Activated CD8-positive, alpha-beta memory T cell treated with anti-CD3 and anti-CD28 coated beads for 36 hours (primary cell): ENCODE results near the gene TBX21. TPM values are rescaled to one million over a fixed set of nuclear protein-coding genes. Genes with fewer than 3 reads are reported as not detected.

Experiments used
- CTCF ChIA-PET: fragments of 350-600 bp; sonication (Branson Sonifier 250); formaldehyde crosslinking; loops from one replicate; lab custom pipeline; 2021; ENCODE audit warnings: antibody characterized with exemption; lab: Charles Lee
- POLR2A ChIA-PET: fragments of 350-600 bp; sonication (Branson Sonifier 250); formaldehyde crosslinking; loops from one replicate; lab custom pipeline; 2021; ENCODE audit warnings: antibody characterized with exemption; lab: Charles Lee
- total RNA-seq, 2 experiments: library from RNA; stranded (reverse); gene quantifications; one replicate each; pipeline ENCODE4 v1.2.3, GENCODE V29; 2021

Gene TBX21
- total RNA-seq, 2 experiments from 2014 or later: 53.7 to 54.7 TPM

- CTCF ChIA-PET: interaction anchor here (0.6 to 10.8 kb wide), 6 partner anchors 12 to 188 kb away, joined by 3 to 175 read pairs (median 10); partner anchors contain the start of genes KPNB1 and TBX21
Observed at GRCh38 chr17:47719411-47720152, 13.5 kb upstream of the TBX21 start.

DNA sequence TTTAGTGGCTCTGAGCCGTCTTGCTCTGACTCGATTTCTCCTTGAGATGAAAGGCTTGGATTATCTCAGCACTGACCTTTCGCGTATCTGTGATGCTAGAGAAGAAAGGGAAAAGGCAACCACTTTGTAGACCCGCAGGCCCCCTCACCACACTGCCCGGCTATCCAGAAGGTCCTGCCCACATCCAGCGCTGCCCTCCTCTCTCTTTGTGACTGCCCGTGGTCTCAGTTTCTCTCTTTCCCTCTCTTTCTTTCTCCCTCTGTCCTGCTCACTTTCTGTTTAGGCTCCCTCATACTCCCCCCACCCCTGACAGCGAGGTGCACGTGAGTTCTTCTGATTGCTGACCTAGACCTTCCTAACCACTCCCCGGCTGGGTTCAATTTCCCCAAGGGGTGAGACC is 12.8 kb upstream of the TBX21 start:
- CTCF ChIA-PET: interaction anchor here (2.1 to 10.8 kb wide), 3 partner anchors 16 to 70 kb away, joined by 6 to 175 read pairs (median 13); partner anchors contain the start of gene KPNB1
- POLR2A ChIA-PET: interaction anchor here (1.1 to 2.4 kb wide), 3 partner anchors 12 to 111 kb away, joined by 4 to 19 read pairs (median 16); partner anchors contain the start of genes KPNB1, LRRC46, MRPL10 and TBX21

More at GRCh38 chr17:47719411-47720152, 13.5 kb upstream of the TBX21 start:
- POLR2A ChIA-PET: interaction anchor here (1.0 to 2.4 kb wide), 7 partner anchors 13 to 112 kb away, joined by 3 to 19 read pairs (median 8); partner anchors contain the start of genes KPNB1, LRRC46, MRPL10 and TBX21

GRCh38 chr17:47720754-47721533 is 12.1 kb upstream of the TBX21 start:
- CTCF ChIA-PET: interaction anchor here (0.8 to 2.1 kb wide), 7 partner anchors 9 to 69 kb away, joined by 3 to 15 read pairs (median 3); partner anchors contain the start of gene TBX21
- POLR2A ChIA-PET: interaction anchor here (0.6 to 2.0 kb wide), 5 partner anchors 12 to 58 kb away, joined by 5 to 14 read pairs (median 6); partner anchors contain the start of gene TBX21

- ChIA-PET CTCF (interaction anchor here (0.8 to 2.1 kb wide), 9 partner anchors 10 to 68 kb away, joined by 3 to 15 read pairs (median 3); partner anchors contain the start of gene TBX21), POLR2A (interaction anchor here (1.3 to 2.0 kb wide), 3 partner anchors 11 to 16 kb away, joined by 5 to 14 read pairs (median 6); partner anchors contain the start of gene TBX21)
Observed at GRCh38 chr17:47721725-47722124, 11.3 kb upstream of the TBX21 start.

- ChIA-PET POLR2A (no interaction called here), CTCF (interaction anchor here (0.6 to 2.4 kb wide), 5 partner anchors 9 to 60 kb away, joined by 3 to 8 read pairs (median 4); no protein-coding TSS in a partner anchor)
Observed at GRCh38 chr17:47724705-47725104, 8.3 kb upstream of the TBX21 start.

DNA sequence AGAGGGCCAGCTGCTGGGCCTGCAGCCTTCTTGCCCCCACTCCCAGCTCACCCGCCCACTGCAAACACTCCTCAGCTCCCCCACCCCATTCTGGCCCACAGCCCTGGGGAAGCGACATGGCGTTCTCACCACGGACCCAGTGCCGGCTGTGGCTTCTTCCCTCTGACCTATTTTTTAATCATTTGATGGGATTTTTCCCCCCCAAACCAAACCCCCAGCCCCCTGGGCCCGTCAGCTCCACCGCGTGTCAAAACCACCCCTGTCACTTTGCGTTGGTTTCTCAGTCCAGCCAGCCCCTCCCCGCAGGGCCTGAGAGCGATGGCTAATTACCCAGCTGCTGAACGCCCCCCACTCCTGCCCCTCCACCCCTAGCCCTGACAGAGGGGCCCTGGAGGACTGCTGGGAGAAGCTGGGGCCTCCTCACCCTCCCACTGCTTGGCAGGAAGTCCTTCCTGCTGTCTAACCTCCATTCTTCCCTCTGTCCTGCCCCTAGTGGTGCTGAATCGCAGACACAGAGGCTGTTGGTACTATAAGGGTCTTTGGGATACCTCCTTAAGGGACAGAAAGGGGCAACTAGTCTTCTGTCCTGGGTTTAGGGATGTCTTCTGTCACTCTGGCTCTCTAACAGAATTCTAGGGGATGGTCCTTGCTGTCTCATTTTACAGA is 7.5 kb upstream of the TBX21 start:
- CTCF ChIA-PET: interaction anchor here (0.6 to 2.4 kb wide), 5 partner anchors 9 to 31 kb away, joined by 3 to 8 read pairs (median 4); no protein-coding TSS in a partner anchor

GRCh38 chr17:47726796-47727703 is 6.0 kb upstream of the TBX21 start:
- ChIA-PET POLR2A (interaction anchor here (0.6 to 0.7 kb wide), 2 partner anchors 26 to 117 kb away, joined by 3 to 5 read pairs; no protein-coding TSS in a partner anchor), CTCF (interaction anchor here (1.0 to 2.7 kb wide), 4 partner anchors 8 to 27 kb away, joined by 3 to 8 read pairs (median 6); no protein-coding TSS in a partner anchor)

More for the DNA sequence above, 7.5 kb upstream of the TBX21 start:
- POLR2A ChIA-PET: no interaction called here

GRCh38 chr17:47727704-47728036 is 5.4 kb upstream of the TBX21 start:
- ChIA-PET POLR2A (interaction anchor here (0.6 kb wide), 1 partner anchor 117 kb away, joined by 5 read pairs; no protein-coding TSS in a partner anchor), CTCF (interaction anchor here (0.6 to 2.7 kb wide), 5 partner anchors 10 to 41 kb away, joined by 3 to 8 read pairs (median 3); no protein-coding TSS in a partner anchor)

- ChIA-PET POLR2A (no interaction called here), CTCF (interaction anchor here (0.6 to 2.7 kb wide), 5 partner anchors 9 to 40 kb away, joined by 3 to 8 read pairs (median 3); no protein-coding TSS in a partner anchor)
Observed at GRCh38 chr17:47728214-47728877, 4.7 kb upstream of the TBX21 start.

DNA sequence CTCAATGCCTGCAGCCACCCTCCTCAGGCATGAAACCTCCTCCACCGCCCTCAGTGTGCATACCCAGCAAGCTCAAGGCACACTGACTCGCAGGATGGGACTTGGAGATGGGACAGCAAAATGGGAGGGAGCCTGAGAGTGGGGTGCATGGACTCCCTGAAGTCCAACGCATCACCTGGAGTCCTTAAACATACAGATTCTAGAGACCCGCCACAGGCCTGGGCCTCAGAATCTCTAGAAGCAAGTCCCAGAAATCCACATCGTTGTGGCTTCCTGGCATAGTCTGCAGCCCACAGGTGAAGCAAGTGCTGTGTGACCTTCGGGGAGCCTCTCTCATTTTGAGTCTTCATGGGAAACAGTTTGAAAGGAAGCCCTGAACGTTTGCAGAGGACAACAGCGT is 3.6 kb upstream of the TBX21 start:
- CTCF ChIA-PET: interaction anchor here (1.0 to 2.7 kb wide), 2 partner anchors 29 to 61 kb away, joined by 3 to 8 read pairs; no protein-coding TSS in a partner anchor
- POLR2A ChIA-PET: no interaction called here

GRCh38 chr17:47730681-47731080 is 2.4 kb upstream of the TBX21 start:
- POLR2A ChIA-PET: interaction anchor here (0.7 kb wide), 1 partner anchor 60 kb away, joined by 3 read pairs; no protein-coding TSS in a partner anchor
- CTCF ChIA-PET: interaction anchor here (3.1 to 3.7 kb wide), 4 partner anchors 11 to 30 kb away, joined by 26 to 30 read pairs (median 27); no protein-coding TSS in a partner anchor

DNA sequence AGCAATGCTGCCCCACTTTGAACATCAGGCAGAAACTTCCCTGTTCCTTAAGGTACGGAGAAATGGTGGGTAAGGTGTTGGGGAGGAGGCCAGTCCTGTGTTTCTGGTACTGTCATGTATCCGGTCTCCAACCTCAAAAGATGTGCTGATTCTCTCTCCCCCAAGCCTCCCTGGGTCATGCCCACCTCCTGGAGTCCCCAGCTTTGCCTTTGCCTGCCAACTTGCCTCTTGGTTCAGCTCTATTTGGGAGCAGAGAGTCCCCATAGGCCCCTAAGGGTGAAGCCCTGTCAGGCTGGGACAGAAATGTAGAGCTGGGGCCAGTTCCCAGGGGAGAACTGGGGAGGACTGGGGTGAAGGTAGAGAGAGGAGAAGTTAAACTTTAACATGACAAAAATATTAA is 1.6 kb upstream of the TBX21 start:
- CTCF ChIA-PET: interaction anchor here (2.6 to 3.7 kb wide), 5 partner anchors 9 to 31 kb away, joined by 15 to 30 read pairs (median 26); no protein-coding TSS in a partner anchor
- POLR2A ChIA-PET: interaction anchor here (0.5 to 2.2 kb wide), 3 partner anchors 12 to 67 kb away, joined by 3 to 16 read pairs (median 6); no protein-coding TSS in a partner anchor

DNA sequence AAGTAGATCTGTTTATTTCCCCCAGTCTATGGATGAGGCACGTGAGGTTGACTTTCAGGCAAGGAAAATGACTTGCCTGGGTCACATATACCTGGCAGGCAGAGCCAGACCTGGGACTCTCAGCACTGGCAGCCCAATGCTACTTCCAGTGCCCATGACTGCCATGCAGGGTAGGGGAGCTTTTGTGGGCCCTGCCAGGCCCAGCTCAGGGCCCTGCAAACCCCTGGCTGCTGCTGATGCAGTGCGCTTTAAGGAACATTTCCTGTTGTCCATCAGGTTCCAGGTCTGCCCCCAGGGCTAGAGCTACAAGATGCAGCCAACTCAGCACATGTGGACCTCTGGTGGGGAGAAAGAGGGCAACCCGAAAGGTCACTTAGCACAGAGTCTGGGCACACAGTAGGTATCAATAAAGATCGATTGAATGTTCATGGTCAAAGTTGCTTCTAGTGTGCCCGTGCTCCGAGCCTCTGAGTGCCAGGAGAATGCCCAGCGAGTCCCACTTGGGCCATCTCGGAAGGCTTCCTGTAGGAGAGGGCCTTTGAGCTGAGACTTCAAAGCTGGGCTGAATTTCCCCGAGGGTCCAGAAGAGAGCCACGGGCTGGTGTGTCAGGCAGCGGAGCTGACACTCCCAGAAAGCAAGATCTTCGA is 513 bp upstream of the TBX21 start:
- ChIA-PET CTCF (interaction anchor here (0.7 to 3.7 kb wide), 16 partner anchors 9 to 82 kb away, joined by 3 to 30 read pairs (median 7); partner anchors contain the start of gene KPNB1), POLR2A (interaction anchor here (0.7 to 2.2 kb wide), 11 partner anchors 9 to 525 kb away, joined by 3 to 29 read pairs (median 5); partner anchors contain the start of gene KPNB1)

- CTCF ChIA-PET: interaction anchor here (0.5 to 4.3 kb wide), 19 partner anchors 8 to 690 kb away, joined by 3 to 30 read pairs (median 7); partner anchors contain the start of gene KPNB1
Observed at GRCh38 chr17:47733674-47734410, 806 bp downstream of the TBX21 start.

More at GRCh38 chr17:47733674-47734410, 806 bp downstream of the TBX21 start:
- POLR2A ChIA-PET: interaction anchor here (1.0 to 2.2 kb wide), 8 partner anchors 8 to 85 kb away, joined by 3 to 29 read pairs (median 11); partner anchors contain the start of gene KPNB1
